ENCODE data around the gene NPRL2.

DNA sequence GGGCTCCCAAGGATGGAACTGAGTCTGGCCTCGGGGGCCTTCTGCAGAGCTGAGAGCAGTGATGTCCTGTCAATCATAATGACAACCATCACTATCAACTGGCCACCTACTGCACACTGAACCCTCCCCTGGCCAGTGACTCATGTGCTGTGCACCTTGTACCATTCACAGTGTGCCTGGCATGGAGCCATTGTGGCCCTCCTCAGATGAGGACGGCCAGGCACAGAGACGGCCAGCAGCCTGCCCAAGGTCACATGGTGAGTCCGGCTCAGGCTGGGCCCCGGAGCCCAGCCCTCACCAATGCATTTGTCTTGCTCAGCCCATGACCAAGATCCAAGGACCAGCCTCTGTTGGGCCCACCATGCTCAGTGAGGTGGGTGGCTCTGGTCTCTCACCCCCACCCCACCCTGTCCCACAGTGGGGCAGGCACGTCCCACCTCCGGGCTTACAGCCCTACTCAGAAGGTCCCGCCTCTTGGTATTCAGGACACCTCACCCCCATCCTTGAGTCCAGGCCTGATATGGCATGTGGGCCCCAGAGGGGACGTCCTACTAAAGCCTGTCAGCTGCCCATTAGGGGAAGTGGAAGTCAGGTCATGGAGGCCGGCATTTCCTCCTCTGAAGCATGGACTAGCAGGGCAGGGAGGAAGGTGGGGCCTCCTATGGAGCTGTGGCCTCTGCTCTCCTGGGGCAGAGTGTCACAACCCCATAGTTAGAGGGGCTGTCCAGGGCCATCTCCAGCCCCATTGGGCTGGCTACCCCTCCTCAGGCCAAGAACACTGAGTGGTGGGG, 44.7 kb upstream of the NPRL2 start:
- TF ChIP-seq, protein P1, sequence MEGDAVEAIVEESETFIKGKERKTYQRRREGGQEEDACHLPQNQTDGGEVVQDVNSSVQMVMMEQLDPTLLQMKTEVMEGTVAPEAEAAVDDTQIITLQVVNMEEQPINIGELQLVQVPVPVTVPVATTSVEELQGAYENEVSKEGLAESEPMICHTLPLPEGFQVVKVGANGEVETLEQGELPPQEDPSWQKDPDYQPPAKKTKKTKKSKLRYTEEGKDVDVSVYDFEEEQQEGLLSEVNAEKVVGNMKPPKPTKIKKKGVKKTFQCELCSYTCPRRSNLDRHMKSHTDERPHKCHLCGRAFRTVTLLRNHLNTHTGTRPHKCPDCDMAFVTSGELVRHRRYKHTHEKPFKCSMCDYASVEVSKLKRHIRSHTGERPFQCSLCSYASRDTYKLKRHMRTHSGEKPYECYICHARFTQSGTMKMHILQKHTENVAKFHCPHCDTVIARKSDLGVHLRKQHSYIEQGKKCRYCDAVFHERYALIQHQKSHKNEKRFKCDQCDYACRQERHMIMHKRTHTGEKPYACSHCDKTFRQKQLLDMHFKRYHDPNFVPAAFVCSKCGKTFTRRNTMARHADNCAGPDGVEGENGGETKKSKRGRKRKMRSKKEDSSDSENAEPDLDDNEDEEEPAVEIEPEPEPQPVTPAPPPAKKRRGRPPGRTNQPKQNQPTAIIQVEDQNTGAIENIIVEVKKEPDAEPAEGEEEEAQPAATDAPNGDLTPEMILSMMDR (conservative IDR thresholded peaks at IDR 0.05), result no peak
- TF ChIP-seq EZH2 (IDR thresholded peaks at IDR 0.05; ENCODE audit: low read depth), result no peak

Measured in PC-9 (cell line).